ENCODE results near the gene RASA3. TPM values are rescaled to one million over a fixed set of nuclear protein-coding genes. Genes with fewer than 3 reads are reported as not detected.

The RASA3 gene
- polyA plus RNA-seq, 1 donor from 2014 or later: 8.5 TPM

- TF ChIP-seq POLR2AphosphoS5 (IDR thresholded peaks at IDR 0.05) (no peak), EP300 (conservative IDR thresholded peaks at IDR 0.05; ENCODE audit: poor library complexity, severe bottlenecking) (no peak), SMC3 (conservative IDR thresholded peaks at IDR 0.05; ENCODE audit: poor library complexity) (no peak), EZH2 (IDR thresholded peaks at IDR 0.05; ENCODE audit: borderline replicate concordance, insufficient read depth, low read length, poor library complexity, severe bottlenecking) (no peak), RAD21 (conservative IDR thresholded peaks at IDR 0.05) (no peak), MXI1 (conservative IDR thresholded peaks at IDR 0.05; ENCODE audit: poor library complexity, severe bottlenecking) (no peak), TAF1 (IDR thresholded peaks at IDR 0.05; ENCODE audit: low read depth) (no peak)
- TF ChIP-seq, protein P1, sequence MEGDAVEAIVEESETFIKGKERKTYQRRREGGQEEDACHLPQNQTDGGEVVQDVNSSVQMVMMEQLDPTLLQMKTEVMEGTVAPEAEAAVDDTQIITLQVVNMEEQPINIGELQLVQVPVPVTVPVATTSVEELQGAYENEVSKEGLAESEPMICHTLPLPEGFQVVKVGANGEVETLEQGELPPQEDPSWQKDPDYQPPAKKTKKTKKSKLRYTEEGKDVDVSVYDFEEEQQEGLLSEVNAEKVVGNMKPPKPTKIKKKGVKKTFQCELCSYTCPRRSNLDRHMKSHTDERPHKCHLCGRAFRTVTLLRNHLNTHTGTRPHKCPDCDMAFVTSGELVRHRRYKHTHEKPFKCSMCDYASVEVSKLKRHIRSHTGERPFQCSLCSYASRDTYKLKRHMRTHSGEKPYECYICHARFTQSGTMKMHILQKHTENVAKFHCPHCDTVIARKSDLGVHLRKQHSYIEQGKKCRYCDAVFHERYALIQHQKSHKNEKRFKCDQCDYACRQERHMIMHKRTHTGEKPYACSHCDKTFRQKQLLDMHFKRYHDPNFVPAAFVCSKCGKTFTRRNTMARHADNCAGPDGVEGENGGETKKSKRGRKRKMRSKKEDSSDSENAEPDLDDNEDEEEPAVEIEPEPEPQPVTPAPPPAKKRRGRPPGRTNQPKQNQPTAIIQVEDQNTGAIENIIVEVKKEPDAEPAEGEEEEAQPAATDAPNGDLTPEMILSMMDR (IDR thresholded peaks at IDR 0.05; ENCODE audit: poor library complexity, severe bottlenecking): no peak
- TF ChIP-seq, protein P2, sequence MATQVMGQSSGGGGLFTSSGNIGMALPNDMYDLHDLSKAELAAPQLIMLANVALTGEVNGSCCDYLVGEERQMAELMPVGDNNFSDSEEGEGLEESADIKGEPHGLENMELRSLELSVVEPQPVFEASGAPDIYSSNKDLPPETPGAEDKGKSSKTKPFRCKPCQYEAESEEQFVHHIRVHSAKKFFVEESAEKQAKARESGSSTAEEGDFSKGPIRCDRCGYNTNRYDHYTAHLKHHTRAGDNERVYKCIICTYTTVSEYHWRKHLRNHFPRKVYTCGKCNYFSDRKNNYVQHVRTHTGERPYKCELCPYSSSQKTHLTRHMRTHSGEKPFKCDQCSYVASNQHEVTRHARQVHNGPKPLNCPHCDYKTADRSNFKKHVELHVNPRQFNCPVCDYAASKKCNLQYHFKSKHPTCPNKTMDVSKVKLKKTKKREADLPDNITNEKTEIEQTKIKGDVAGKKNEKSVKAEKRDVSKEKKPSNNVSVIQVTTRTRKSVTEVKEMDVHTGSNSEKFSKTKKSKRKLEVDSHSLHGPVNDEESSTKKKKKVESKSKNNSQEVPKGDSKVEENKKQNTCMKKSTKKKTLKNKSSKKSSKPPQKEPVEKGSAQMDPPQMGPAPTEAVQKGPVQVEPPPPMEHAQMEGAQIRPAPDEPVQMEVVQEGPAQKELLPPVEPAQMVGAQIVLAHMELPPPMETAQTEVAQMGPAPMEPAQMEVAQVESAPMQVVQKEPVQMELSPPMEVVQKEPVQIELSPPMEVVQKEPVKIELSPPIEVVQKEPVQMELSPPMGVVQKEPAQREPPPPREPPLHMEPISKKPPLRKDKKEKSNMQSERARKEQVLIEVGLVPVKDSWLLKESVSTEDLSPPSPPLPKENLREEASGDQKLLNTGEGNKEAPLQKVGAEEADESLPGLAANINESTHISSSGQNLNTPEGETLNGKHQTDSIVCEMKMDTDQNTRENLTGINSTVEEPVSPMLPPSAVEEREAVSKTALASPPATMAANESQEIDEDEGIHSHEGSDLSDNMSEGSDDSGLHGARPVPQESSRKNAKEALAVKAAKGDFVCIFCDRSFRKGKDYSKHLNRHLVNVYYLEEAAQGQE (IDR thresholded peaks at IDR 0.05; ENCODE audit: borderline replicate concordance): no peak
- Histone ChIP-seq H2AFZ (ENCODE audit: low read depth, low read length) (no peak overlapping the region), H3K27me3 (ENCODE audit: insufficient read depth, low read depth, low read length) (no peaks in the 10 kb centered on the region), H3K4me3 (ENCODE audit: low read length) (no peak overlapping the region), H3K9ac (ENCODE audit: low read length) (no peak overlapping the region), H3K79me2 (replicated peaks; ENCODE audit: insufficient read depth, low read length) (no peaks in the 10 kb centered on the region), H4K20me1 (ENCODE audit: insufficient read depth) (no peaks in the 10 kb centered on the region), H3K4me2 (ENCODE audit: low read length) (no peak overlapping the region), H3K9me2 (ENCODE audit: insufficient read depth, low read length) (no peaks in the 10 kb centered on the region), H3F3A (ENCODE audit: insufficient read depth, low read length, poor library complexity, severe bottlenecking) (no peaks in the 10 kb centered on the region), H3K9me3 (ENCODE audit: low read length) (no peaks in the 10 kb centered on the region), H3K36me3 (ENCODE audit: insufficient read depth, low read length) (no peaks in the 10 kb centered on the region), H3K27ac (ENCODE audit: low read length) (no peak overlapping the region)
These were observed 30.9 kb downstream of the RASA3 start for GRCh38 chr13:114101358-114102130.

DNA sequence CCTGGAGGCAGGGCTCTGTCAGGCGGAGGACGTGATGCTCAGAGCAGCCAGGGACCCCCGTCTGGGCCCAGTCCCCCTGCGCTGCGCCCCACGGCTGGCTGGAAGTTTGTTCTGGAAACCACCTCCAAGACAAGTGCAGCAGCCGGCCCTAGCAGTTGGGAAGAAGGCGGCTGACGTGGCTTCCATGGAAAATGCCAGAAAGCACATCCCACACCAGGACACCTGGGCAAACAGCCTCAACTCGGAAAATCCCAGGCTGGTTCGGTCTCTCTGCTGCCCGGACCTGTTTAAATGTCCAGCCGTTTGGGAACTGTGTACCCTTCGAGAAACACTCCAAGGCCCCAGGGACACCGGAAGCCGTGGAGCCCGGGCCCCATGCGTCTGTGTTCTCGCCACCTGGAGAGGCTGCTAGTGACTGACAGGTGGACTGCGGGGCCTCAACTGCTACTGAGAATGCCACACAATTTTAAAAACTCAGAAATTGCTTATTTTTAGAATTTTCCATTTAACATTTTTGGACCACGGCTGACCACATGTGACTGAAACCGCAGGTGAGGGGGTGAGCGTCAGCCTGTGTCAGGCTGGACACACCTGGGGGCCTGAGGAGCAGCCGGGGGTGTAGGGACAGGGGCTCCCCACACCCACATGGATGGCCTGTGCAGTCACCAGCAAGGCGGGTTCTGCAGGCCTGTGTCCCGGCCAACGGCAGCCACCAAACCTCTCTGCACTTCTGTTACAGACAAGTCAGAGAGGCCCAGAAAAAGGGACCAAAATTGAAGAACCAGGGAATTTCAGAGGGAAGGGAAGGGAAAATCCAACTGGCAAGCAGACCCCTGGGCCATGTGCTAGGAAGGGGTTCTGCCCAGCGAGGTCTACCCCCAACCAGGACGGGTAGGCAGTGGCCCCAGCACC lies 31.7 kb downstream of the RASA3 start:
- no peak overlapping the region for H3K4me3 ChIP-seq (ENCODE audit: low read length)
- H4K20me1 ChIP-seq (ENCODE audit: insufficient read depth): no peaks in the 10 kb centered on the region
- H3K9ac ChIP-seq (ENCODE audit: low read length): no peak overlapping the region
- no peak overlapping the region for H3K4me2 ChIP-seq (ENCODE audit: low read length)
- H3K27me3 ChIP-seq (ENCODE audit: insufficient read depth, low read depth, low read length): no peaks in the 10 kb centered on the region
- H3K79me2 ChIP-seq (replicated peaks; ENCODE audit: insufficient read depth, low read length): no peaks in the 10 kb centered on the region
- H2AFZ ChIP-seq (ENCODE audit: low read depth, low read length): no peak overlapping the region
- H3K27ac ChIP-seq (ENCODE audit: low read length): no peak overlapping the region
- no peaks in the 10 kb centered on the region for H3K9me2 ChIP-seq (ENCODE audit: insufficient read depth, low read length)
- no peaks in the 10 kb centered on the region for H3F3A ChIP-seq (ENCODE audit: insufficient read depth, low read length, poor library complexity, severe bottlenecking)
- no peak for TF ChIP-seq EP300 (conservative IDR thresholded peaks at IDR 0.05; ENCODE audit: poor library complexity, severe bottlenecking)
- no peak for TF ChIP-seq EZH2 (IDR thresholded peaks at IDR 0.05; ENCODE audit: borderline replicate concordance, insufficient read depth, low read length, poor library complexity, severe bottlenecking)
- TF ChIP-seq MXI1 (conservative IDR thresholded peaks at IDR 0.05; ENCODE audit: poor library complexity, severe bottlenecking): no peak
- TF ChIP-seq, protein P1 (IDR thresholded peaks at IDR 0.05; ENCODE audit: poor library complexity, severe bottlenecking): no peak
- no peak for TF ChIP-seq TAF1 (IDR thresholded peaks at IDR 0.05; ENCODE audit: low read depth)
- TF ChIP-seq RAD21 (conservative IDR thresholded peaks at IDR 0.05): no peak
- no peak for TF ChIP-seq SMC3 (conservative IDR thresholded peaks at IDR 0.05; ENCODE audit: poor library complexity)
- TF ChIP-seq, protein P2 (IDR thresholded peaks at IDR 0.05; ENCODE audit: borderline replicate concordance): no peak
- no peak for TF ChIP-seq POLR2AphosphoS5 (IDR thresholded peaks at IDR 0.05)
- H3K9me3 ChIP-seq (ENCODE audit: low read length): no peaks in the 10 kb centered on the region
- H3K36me3 ChIP-seq (ENCODE audit: insufficient read depth, low read length): no peaks in the 10 kb centered on the region
